ENCODE results near the gene IFNK. TPM values are rescaled to one million over a fixed set of nuclear protein-coding genes. Genes with fewer than 3 reads are reported as not detected.

The IFNK gene
- total and polyA plus RNA-seq, 11 donors: not detected

DNA sequence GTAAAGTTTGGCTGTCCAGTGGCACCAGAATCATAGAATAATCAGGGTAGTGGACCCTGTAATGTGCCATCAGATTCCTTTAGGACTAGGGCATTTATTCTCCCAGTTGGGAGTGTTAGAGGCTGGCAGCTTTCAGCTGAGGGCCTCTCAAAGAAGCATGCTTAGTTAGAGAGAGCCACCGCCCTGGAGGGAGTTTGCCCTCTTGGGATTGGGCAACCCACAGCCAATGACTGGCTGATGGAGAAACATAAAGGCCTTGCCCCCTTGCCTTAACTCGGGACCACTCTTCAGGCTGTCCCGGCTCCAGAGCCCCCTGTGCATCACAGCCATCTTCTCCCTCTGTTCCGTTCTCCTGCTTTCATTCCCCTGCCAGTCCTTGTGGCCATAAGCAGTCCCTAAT, 20.5 kb upstream of the IFNK start:
- DNase-seq (no peak), ATAC-seq (no peak)
- Histone ChIP-seq H3K27ac (no peak overlapping the region), H3K27me3 (no peaks in the 10 kb centered on the region), H3K4me1 (peaks cover 0 to 20% (median 0%) of the 10 kb centered on the region in 12 donors), H3K9me3 (peaks cover 0 to 4% (median 0%) of the 10 kb centered on the region in 12 donors), H3K4me3 (no peak overlapping the region), H3K36me3 (no peaks in the 10 kb centered on the region)
- no peak for TF ChIP-seq POLR2A (IDR thresholded peaks at IDR 0.05)
- TF ChIP-seq, protein P1, sequence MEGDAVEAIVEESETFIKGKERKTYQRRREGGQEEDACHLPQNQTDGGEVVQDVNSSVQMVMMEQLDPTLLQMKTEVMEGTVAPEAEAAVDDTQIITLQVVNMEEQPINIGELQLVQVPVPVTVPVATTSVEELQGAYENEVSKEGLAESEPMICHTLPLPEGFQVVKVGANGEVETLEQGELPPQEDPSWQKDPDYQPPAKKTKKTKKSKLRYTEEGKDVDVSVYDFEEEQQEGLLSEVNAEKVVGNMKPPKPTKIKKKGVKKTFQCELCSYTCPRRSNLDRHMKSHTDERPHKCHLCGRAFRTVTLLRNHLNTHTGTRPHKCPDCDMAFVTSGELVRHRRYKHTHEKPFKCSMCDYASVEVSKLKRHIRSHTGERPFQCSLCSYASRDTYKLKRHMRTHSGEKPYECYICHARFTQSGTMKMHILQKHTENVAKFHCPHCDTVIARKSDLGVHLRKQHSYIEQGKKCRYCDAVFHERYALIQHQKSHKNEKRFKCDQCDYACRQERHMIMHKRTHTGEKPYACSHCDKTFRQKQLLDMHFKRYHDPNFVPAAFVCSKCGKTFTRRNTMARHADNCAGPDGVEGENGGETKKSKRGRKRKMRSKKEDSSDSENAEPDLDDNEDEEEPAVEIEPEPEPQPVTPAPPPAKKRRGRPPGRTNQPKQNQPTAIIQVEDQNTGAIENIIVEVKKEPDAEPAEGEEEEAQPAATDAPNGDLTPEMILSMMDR (IDR thresholded peaks at IDR 0.05): no peak
- WGBS, 4 donors: 71 to 90% (median 83%) methylated on average over 4 of the region's 4 CpGs
- intact Hi-C loops (cut with DNase I): no loop called here

DNA sequence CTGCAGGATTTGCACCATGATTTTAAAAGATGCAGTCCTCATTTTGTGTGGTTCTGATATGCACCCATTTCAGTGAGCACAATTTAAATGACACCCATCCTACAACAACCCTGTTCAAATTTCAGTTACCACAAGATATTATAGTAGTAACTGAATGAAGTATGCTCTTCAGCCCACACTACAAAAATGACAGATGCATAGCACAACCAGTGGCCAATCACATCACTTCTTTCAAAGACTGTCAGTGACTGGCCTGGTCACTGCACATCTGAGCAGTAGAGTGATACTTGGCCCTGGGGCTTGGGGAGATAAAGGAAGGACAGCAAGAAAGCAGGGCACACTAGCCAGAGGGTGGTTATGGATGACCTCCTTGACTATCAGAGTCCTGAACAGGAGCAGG, 19.8 kb upstream of the IFNK start:
- ATAC-seq (no peak), DNase-seq (no peak)
- no peak overlapping the region for H3K27ac ChIP-seq
- peaks cover 0 to 4% (median 0%) of the 10 kb centered on the region in 12 donors for H3K9me3 ChIP-seq
- H3K4me3 ChIP-seq: no peak overlapping the region
- TF ChIP-seq, protein P1 (IDR thresholded peaks at IDR 0.05): no peak
- TF ChIP-seq POLR2A (IDR thresholded peaks at IDR 0.05): no peak
- peaks cover 0 to 13% (median 0%) of the 10 kb centered on the region in 12 donors for H3K4me1 ChIP-seq
- H3K27me3 ChIP-seq: no peaks in the 10 kb centered on the region
- H3K36me3 ChIP-seq: no peaks in the 10 kb centered on the region
- intact Hi-C loops (cut with DNase I): no loop called here

GRCh38 chr9:27505744-27506161, 18.3 kb upstream of the IFNK start:
- DNase-seq: no peak
- no peak overlapping the region for H3K27ac ChIP-seq
- 72 to 82% (median 75%) methylated on average over 5 of the region's 5 CpGs for WGBS, 4 donors
- no peak overlapping the region for H3K4me3 ChIP-seq
- TF ChIP-seq, protein P1 (IDR thresholded peaks at IDR 0.05): no peak
- TF ChIP-seq POLR2A (IDR thresholded peaks at IDR 0.05): no peak
- H3K4me1 ChIP-seq: peaks cover 0 to 3% (median 0%) of the 10 kb centered on the region in 12 donors
- ATAC-seq: no peak
- H3K36me3 ChIP-seq: no peaks in the 10 kb centered on the region
- intact Hi-C loops (cut with DNase I): no loop called here
- H3K9me3 ChIP-seq: peaks cover 0 to 4% (median 0%) of the 10 kb centered on the region in 12 donors
- no peaks in the 10 kb centered on the region for H3K27me3 ChIP-seq

GRCh38 chr9:27506981-27507380, 17.1 kb upstream of the IFNK start:
- WGBS, 4 donors: 46 to 70% (median 67%) methylated on average over 2 of the region's 2 CpGs
- intact Hi-C loops (cut with DNase I): no loop called here
- peaks cover 0 to under 1% (median 0%) of the 10 kb centered on the region in 12 donors for H3K4me1 ChIP-seq
- no peak overlapping the region for H3K27ac ChIP-seq
- H3K27me3 ChIP-seq: no peaks in the 10 kb centered on the region
- TF ChIP-seq, protein P1 (IDR thresholded peaks at IDR 0.05): no peak
- no peak for TF ChIP-seq POLR2A (IDR thresholded peaks at IDR 0.05)
- no peak for ATAC-seq
- H3K36me3 ChIP-seq: no peaks in the 10 kb centered on the region
- no peak overlapping the region for H3K4me3 ChIP-seq
- DNase-seq: no peak
- peaks cover 0 to 4% (median 0%) of the 10 kb centered on the region in 12 donors for H3K9me3 ChIP-seq

Measured in heart left ventricle (tissue), 16 donors.